NCI-H128 (cell line): Measurements from ENCODE around the gene SLC38A10.

Experiments
- DNase-seq: peaks from one replicate; lab custom pipeline; 2025; ENCODE audit not compliant: unreplicated experiment; lab: John Stamatoyannopoulos, UW

The SLC38A10 gene

GRCh38 chr17:81258292-81258691, 36.8 kb downstream of the SLC38A10 start:
- no peak for DNase-seq

GRCh38 chr17:81257533-81257932, 37.6 kb downstream of the SLC38A10 start:
- no peak for DNase-seq

- no peak for DNase-seq
Observed at GRCh38 chr17:81256616-81257015, 38.5 kb downstream of the SLC38A10 start.

- DNase-seq = peak; percentile 29
Observed at GRCh38 chr17:81254955-81255717, 40.0 kb downstream of the SLC38A10 start.

- no peak for DNase-seq
Observed at GRCh38 chr17:81253358-81254131, 41.6 kb downstream of the SLC38A10 start.

- no peak for DNase-seq
Observed at GRCh38 chr17:81252987-81253329, 42.1 kb downstream of the SLC38A10 start.

GRCh38 chr17:81252326-81252986, 42.7 kb downstream of the SLC38A10 start:
- no peak for DNase-seq

- peak; percentile 30 for DNase-seq
Observed at GRCh38 chr17:81251709-81252301, 43.3 kb downstream of the SLC38A10 start.

GRCh38 chr17:81251094-81251708, 43.9 kb downstream of the SLC38A10 start:
- DNase-seq = peak; percentile 32

- DNase-seq = no peak
Observed at GRCh38 chr17:81250286-81251093, 44.6 kb downstream of the SLC38A10 start.

- DNase-seq = no peak
Observed at GRCh38 chr17:81249223-81250040, 45.7 kb downstream of the SLC38A10 start.

GRCh38 chr17:81248649-81249048, 46.5 kb downstream of the SLC38A10 start:
- no peak for DNase-seq

GRCh38 chr17:81247339-81247990, 47.6 kb downstream of the SLC38A10 start:
- no peak for DNase-seq

- DNase-seq = no peak
Observed at GRCh38 chr17:81246679-81247338, 48.3 kb downstream of the SLC38A10 start.

- no peak for DNase-seq
Observed at GRCh38 chr17:81246343-81246670, 48.8 kb downstream of the SLC38A10 start.

GRCh38 chr17:81245665-81246342, 49.3 kb downstream of the SLC38A10 start:
- DNase-seq = no peak

GRCh38 chr17:81245024-81245664, 50.0 kb downstream of the SLC38A10 start:
- DNase-seq = no peak
